A549 (cell line): ENCODE measurements around the gene MAML1. TPM values are rescaled to one million over a fixed set of nuclear protein-coding genes. Genes with fewer than 3 reads are reported as not detected.

Source experiments
- BCL3 ChIP-seq: fragments of >200 bp; sonication (Bioruptor Twin); formaldehyde crosslinking; IDR thresholded peaks from 3 replicates; pipeline ENCODE4 v1.6.1; 2016
- BHLHE40 ChIP-seq: IDR thresholded peaks from 2 replicates; pipeline ENCODE4 v1.6.1; 2012; ENCODE audit warnings: low read depth, low read length, inconsistent platforms
- CBX2 ChIP-seq: fragments of 200-600 bp; sonication (generic); IDR thresholded peaks from 2 replicates; pipeline ENCODE4 v1.6.1; 2016; ENCODE audit warnings: low read depth, mild to moderate bottlenecking, borderline replicate concordance
- EHMT2 ChIP-seq: fragments of 200-600 bp; sonication (generic); IDR thresholded peaks from 2 replicates; pipeline ENCODE4 v1.6.1; 2016; ENCODE audit warnings: antibody characterized with exemption, low read depth, mild to moderate bottlenecking, moderate library complexity
- FOSL2 ChIP-seq, 2 experiments: fragments of 450-650 bp in 1 of 2; fragments of >200 bp in 1 of 2; sonication (Bioruptor Twin) in 1 of 2; formaldehyde crosslinking; IDR thresholded peaks; 2 replicates each; pipeline versions ENCODE4 v1.5.0 to v1.6.1; 2016 to 2020; ENCODE audit warnings: mild to moderate bottlenecking in 1 of 2, moderate library complexity in 1 of 2
- FOXS1 ChIP-seq: fragments of 250-450 bp; sonication (Bioruptor Pico); IDR thresholded peaks from 2 replicates; pipeline ENCODE4 v1.5.0; 2020; ENCODE audit warnings: mild to moderate bottlenecking, moderate library complexity
- GATA3 ChIP-seq: IDR thresholded peaks from 2 replicates; pipeline ENCODE4 v1.6.1; 2012; ENCODE audit warnings: borderline replicate concordance
- HES2 ChIP-seq: fragments of >200 bp; sonication (Bioruptor Twin); formaldehyde crosslinking; IDR thresholded peaks from 2 replicates; pipeline ENCODE4 v1.6.1; 2016
- HEYL ChIP-seq: fragments of 250-450 bp; sonication (Bioruptor Pico); IDR thresholded peaks from 2 replicates; pipeline ENCODE4 v1.8.0; 2021; ENCODE audit warnings: mild to moderate bottlenecking, moderate library complexity
- HOXA7 ChIP-seq: fragments of 250-450 bp; sonication (Bioruptor Pico); IDR thresholded peaks from 2 replicates; pipeline ENCODE4 v1.5.0; 2020; ENCODE audit warnings: mild to moderate bottlenecking, moderate library complexity
- HOXB13 ChIP-seq: fragments of 250-450 bp; sonication (Bioruptor Pico); IDR thresholded peaks from 2 replicates; pipeline ENCODE4 v1.5.0; 2020; ENCODE audit warnings: low read depth, mild to moderate bottlenecking, moderate library complexity
- HOXB5 ChIP-seq: fragments of 250-450 bp; sonication (Bioruptor Pico); IDR thresholded peaks from 2 replicates; pipeline ENCODE4 v1.5.0; 2020; ENCODE audit warnings: mild to moderate bottlenecking, moderate library complexity
- JUN ChIP-seq, 2 experiments: fragments of >200 bp; sonication (Bioruptor Twin); formaldehyde crosslinking; IDR thresholded peaks; 2 replicates in 1 of 2; 3 replicates in 1 of 2; pipeline ENCODE4 v1.6.1; 2016 to 2017
- MAFK ChIP-seq: fragments of 450-650 bp; IDR thresholded peaks from 2 replicates; pipeline ENCODE4 v1.6.1; 2014; ENCODE audit not compliant: partially characterized antibody
- MAZ ChIP-seq: fragments of 150-350 bp; IDR thresholded peaks from 2 replicates; pipeline ENCODE4 v1.6.1; 2014; ENCODE audit warnings: antibody characterized with exemption, low read depth, low read length, borderline replicate concordance
- NR3C1 ChIP-seq: fragments of >200 bp; sonication (Bioruptor Twin); formaldehyde crosslinking; IDR thresholded peaks from 3 replicates; pipeline ENCODE4 v1.6.1; 2017
- PHF8 ChIP-seq: fragments of 200-600 bp; sonication (generic); IDR thresholded peaks from 2 replicates; pipeline ENCODE4 v1.6.1; 2016; ENCODE audit warnings: low read depth, mild to moderate bottlenecking, antibody characterized with exemption, moderate library complexity, borderline replicate concordance
- POLR2A ChIP-seq: IDR thresholded peaks from 2 replicates; pipeline ENCODE4 v1.6.1; 2012; ENCODE audit warnings: mild to moderate bottlenecking, low read length
- RAD21 ChIP-seq, 2 experiments: fragments of >200 bp in 1 of 2; sonication (Bioruptor Twin) in 1 of 2; formaldehyde crosslinking in 1 of 2; IDR thresholded peaks in 1 of 2; conservative IDR thresholded peaks in 1 of 2; 2 replicates in 1 of 2; 3 replicates in 1 of 2; pipeline ENCODE4 v1.6.1; 2012 to 2018; ENCODE audit warnings: inconsistent platforms in 1 of 2
- RFX5 ChIP-seq: fragments of 450-650 bp; IDR thresholded peaks from 2 replicates; pipeline ENCODE4 v1.7.1; 2014; ENCODE audit warnings: antibody characterized with exemption, mild to moderate bottlenecking, moderate library complexity
- USF2 ChIP-seq: fragments of 450-650 bp; IDR thresholded peaks from 2 replicates; pipeline ENCODE4 v1.6.1; 2014; ENCODE audit warnings: antibody characterized with exemption
- ZC3H11A ChIP-seq: fragments of 450-650 bp; IDR thresholded peaks from 2 replicates; pipeline ENCODE4 v1.6.1; 2014; ENCODE audit warnings: antibody characterized with exemption, mild to moderate bottlenecking
- ZNF302 ChIP-seq: fragments of 250-450 bp; sonication (Bioruptor Pico); IDR thresholded peaks from 2 replicates; pipeline ENCODE4 v1.9.0; 2021; ENCODE audit warnings: inconsistent platforms, mild to moderate bottlenecking, moderate library complexity
- ZSCAN20 ChIP-seq: fragments of 250-450 bp; sonication (Bioruptor Pico); IDR thresholded peaks from 2 replicates; pipeline ENCODE4 v1.8.0; 2022; ENCODE audit warnings: mild to moderate bottlenecking, moderate library complexity
- polyA plus RNA-seq, 4 experiments: library from polyadenylated mRNA; depleted of rRNA in 3 of 4; stranded (reverse); fragments of >200 nt; fragmentation: RNase III in 1 of 4; extraction: RNeasy Plus Mini Kit Qiagen cat#74134 plus additional on column Dnase treatment in 1 of 4; gene quantifications; 2 replicates in 3 of 4; 3 replicates in 1 of 4; pipeline ENCODE4 v1.2.3, GENCODE V29; 2011 to 2017
- TF ChIP-seq, protein P1 (sequence below): IDR thresholded peaks from 2 replicates; pipeline ENCODE4 v1.6.1; 2012; ENCODE audit warnings: low read depth, borderline replicate concordance
- TF ChIP-seq, protein P2 (sequence below): fragments of >200 bp; sonication (Bioruptor Twin); formaldehyde crosslinking; IDR thresholded peaks from 3 replicates; pipeline ENCODE4 v1.5.1; 2016
- TF ChIP-seq, protein P3 (sequence below): fragments of 250-450 bp; sonication (Bioruptor Pico); IDR thresholded peaks from 2 replicates; pipeline ENCODE4 v1.5.0; 2021; ENCODE audit warnings: mild to moderate bottlenecking, moderate library complexity, borderline replicate concordance

MAML1 gene
- polyA plus RNA-seq, 2 of the 4 experiments (the other 2 are of a cell fraction) = 6.9 to 12.0 TPM

- TF ChIP-seq EHMT2 (no peak), USF2 (peak; percentile 64), MAZ (no peak), HOXB5 (CRISPR knock-in tag) (peak; percentile 95), RAD21 (conservative IDR thresholded peaks at IDR 0.05 in 1 of 2, IDR thresholded peaks at IDR 0.05 in 1 of 2) (no peak), GATA3 (no peak), BCL3 (no peak), NR3C1 (no peak), POLR2A (no peak), ZNF302 (peak; percentile 96), PHF8 (no peak), HEYL (CRISPR knock-in tag) (peak; percentile 96), ZSCAN20 (peak; percentile 96), FOSL2 (IDR thresholded peaks at IDR 0.05) (peak; percentile 1; the same call in 1 of the 2 replicates), FOSL2 (CRISPR knock-in tag; IDR thresholded peaks at IDR 0.05) (peak; percentile 69), HOXA7 (CRISPR knock-in tag) (peak; percentile 87; the same call in 1 of the 2 replicates), MAFK (peak; percentile 97), JUN (IDR thresholded peaks at IDR 0.05) (peak; percentile 35 to 59; a peak in 4 of 5 replicates), HOXB13 (CRISPR knock-in tag) (peak; percentile 98), BHLHE40 (no peak), ZC3H11A (no peak), CBX2 (no peak), RFX5 (no peak), FOXS1 (peak; percentile 95), HES2 (no peak)
- TF ChIP-seq, protein P1, sequence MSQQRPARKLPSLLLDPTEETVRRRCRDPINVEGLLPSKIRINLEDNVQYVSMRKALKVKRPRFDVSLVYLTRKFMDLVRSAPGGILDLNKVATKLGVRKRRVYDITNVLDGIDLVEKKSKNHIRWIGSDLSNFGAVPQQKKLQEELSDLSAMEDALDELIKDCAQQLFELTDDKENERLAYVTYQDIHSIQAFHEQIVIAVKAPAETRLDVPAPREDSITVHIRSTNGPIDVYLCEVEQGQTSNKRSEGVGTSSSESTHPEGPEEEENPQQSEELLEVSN = peak; percentile 94
- TF ChIP-seq, protein P2, sequence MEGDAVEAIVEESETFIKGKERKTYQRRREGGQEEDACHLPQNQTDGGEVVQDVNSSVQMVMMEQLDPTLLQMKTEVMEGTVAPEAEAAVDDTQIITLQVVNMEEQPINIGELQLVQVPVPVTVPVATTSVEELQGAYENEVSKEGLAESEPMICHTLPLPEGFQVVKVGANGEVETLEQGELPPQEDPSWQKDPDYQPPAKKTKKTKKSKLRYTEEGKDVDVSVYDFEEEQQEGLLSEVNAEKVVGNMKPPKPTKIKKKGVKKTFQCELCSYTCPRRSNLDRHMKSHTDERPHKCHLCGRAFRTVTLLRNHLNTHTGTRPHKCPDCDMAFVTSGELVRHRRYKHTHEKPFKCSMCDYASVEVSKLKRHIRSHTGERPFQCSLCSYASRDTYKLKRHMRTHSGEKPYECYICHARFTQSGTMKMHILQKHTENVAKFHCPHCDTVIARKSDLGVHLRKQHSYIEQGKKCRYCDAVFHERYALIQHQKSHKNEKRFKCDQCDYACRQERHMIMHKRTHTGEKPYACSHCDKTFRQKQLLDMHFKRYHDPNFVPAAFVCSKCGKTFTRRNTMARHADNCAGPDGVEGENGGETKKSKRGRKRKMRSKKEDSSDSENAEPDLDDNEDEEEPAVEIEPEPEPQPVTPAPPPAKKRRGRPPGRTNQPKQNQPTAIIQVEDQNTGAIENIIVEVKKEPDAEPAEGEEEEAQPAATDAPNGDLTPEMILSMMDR = no peak
- TF ChIP-seq, protein P3, sequence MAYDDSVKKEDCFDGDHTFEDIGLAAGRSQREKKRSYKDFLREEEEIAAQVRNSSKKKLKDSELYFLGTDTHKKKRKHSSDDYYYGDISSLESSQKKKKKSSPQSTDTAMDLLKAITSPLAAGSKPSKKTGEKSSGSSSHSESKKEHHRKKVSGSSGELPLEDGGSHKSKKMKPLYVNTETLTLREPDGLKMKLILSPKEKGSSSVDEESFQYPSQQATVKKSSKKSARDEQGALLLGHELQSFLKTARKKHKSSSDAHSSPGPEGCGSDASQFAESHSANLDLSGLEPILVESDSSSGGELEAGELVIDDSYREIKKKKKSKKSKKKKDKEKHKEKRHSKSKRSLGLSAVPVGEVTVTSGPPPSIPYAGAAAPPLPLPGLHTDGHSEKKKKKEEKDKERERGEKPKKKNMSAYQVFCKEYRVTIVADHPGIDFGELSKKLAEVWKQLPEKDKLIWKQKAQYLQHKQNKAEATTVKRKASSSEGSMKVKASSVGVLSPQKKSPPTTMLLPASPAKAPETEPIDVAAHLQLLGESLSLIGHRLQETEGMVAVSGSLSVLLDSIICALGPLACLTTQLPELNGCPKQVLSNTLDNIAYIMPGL (CRISPR knock-in tag) = peak; percentile 80; the same call in 1 of the 2 replicates
Measured at GRCh38 chr5:179819296-179820126, 86.9 kb downstream of the MAML1 start (continued).
